ENCODE results near the gene CLIP3.

Gene CLIP3

GRCh38 chr19:35975608-35976214 lies 57.0 kb downstream of the CLIP3 start:
- DNase-seq = no peak

GRCh38 chr19:35973487-35973886 lies 59.2 kb downstream of the CLIP3 start:
- DNase-seq = no peak

GRCh38 chr19:35966771-35967170 lies 65.9 kb downstream of the CLIP3 start:
- DNase-seq = no peak

Measured in DMS 273 treated with DMSO at 0.1 percent for 48 hours (cell line).